DOHH2 (cell line): ENCODE data around the gene PDE4C.
A peak's percentile ranks its signal among the peaks of the same experiment; 100 is the strongest.

Source experiments
- H3F3A ChIP-seq: fragments of 200-600 bp; sonication (generic), shearing (Covaris generic); 2 replicates; pipeline ENCODE4 v1.6.0; 2016; ENCODE audit warnings: antibody characterized with exemption, mild to moderate bottlenecking; ENCODE audit not compliant: control insufficient read depth, insufficient read depth
- H3K27ac ChIP-seq: fragments of 200-600 bp; sonication (generic); 2 replicates; pipeline ENCODE4 v1.5.1; 2014; ENCODE audit warnings: low read depth, mild to moderate bottlenecking, low read length, moderate library complexity
- H3K27me3 ChIP-seq: fragments of 200-600 bp; sonication (generic); 2 replicates; pipeline ENCODE4 v1.6.1; 2014; ENCODE audit warnings: mild to moderate bottlenecking, low read length, mixed read lengths; ENCODE audit not compliant: control insufficient read depth
- H3K36me3 ChIP-seq: fragments of 200-600 bp; sonication (generic); 2 replicates; pipeline ENCODE4 v1.6.1; 2014; ENCODE audit warnings: mild to moderate bottlenecking, low read length, moderate library complexity, mixed read lengths; ENCODE audit not compliant: control insufficient read depth
- H3K4me1 ChIP-seq: fragments of 200-600 bp; sonication (generic); 2 replicates; pipeline ENCODE4 v1.6.1; 2014; ENCODE audit warnings: mild to moderate bottlenecking, low read length, mixed read lengths; ENCODE audit not compliant: control insufficient read depth
- H3K4me2 ChIP-seq: fragments of 200-600 bp; sonication (generic); 2 replicates; pipeline ENCODE4 v1.6.0; 2014; ENCODE audit warnings: mild to moderate bottlenecking, low read length, moderate library complexity
- H3K4me3 ChIP-seq: fragments of 200-600 bp; sonication (generic); 2 replicates; pipeline ENCODE4 v1.5.1; 2014; ENCODE audit warnings: mild to moderate bottlenecking, low read length, mixed read lengths
- H3K79me2 ChIP-seq: fragments of 200-600 bp; sonication (generic); 2 replicates; pipeline ENCODE4 v1.6.1; 2014; ENCODE audit warnings: mild to moderate bottlenecking, low read length, mixed read lengths; ENCODE audit not compliant: control insufficient read depth
- H3K9me2 ChIP-seq: fragments of 200-600 bp; sonication (generic); replicated peaks from 2 replicates; pipeline ENCODE4 v1.6.1; 2014; ENCODE audit warnings: mild to moderate bottlenecking, low read length, mixed read lengths; ENCODE audit not compliant: control insufficient read depth
- H3K9me3 ChIP-seq: fragments of 200-600 bp; sonication (generic); 2 replicates; pipeline ENCODE4 v1.6.1; 2014; ENCODE audit warnings: antibody characterized with exemption, low read length, mixed read lengths; ENCODE audit not compliant: control insufficient read depth, insufficient read depth
- H4K20me1 ChIP-seq: fragments of 200-600 bp; sonication (generic); 2 replicates; pipeline ENCODE4 v1.6.0; 2014; ENCODE audit warnings: low read depth, mild to moderate bottlenecking, antibody characterized with exemption, low read length, moderate library complexity; ENCODE audit not compliant: control insufficient read depth, insufficient read depth
- CTCF ChIP-seq: fragments of 200-600 bp; sonication (generic); IDR thresholded peaks from one replicate; pipeline ENCODE4 v1.5.1; 2014; ENCODE audit warnings: antibody characterized with exemption, mild to moderate bottlenecking, low read depth, low read length; ENCODE audit not compliant: poor library complexity, severe bottlenecking
- EZH2phosphoT487 ChIP-seq: fragments of 200-600 bp; sonication (generic); IDR thresholded peaks from 2 replicates; pipeline ENCODE4 v1.6.1; 2017; ENCODE audit warnings: borderline replicate concordance, mild to moderate bottlenecking, antibody characterized with exemption, low read length, moderate library complexity, mixed read lengths

PDE4C gene

GRCh38 chr19:18194554-18195238, 31.5 kb downstream of the PDE4C start:
- Histone ChIP-seq H3K4me1 (peaks cover 43% of the 10 kb centered on the region), H3K9me2 (no peaks in the 10 kb centered on the region), H3K4me3 (peak overlapping the region; percentile 94), H3K27ac (peak overlapping the region; percentile 53; the same call in 1 of the 2 replicates), H4K20me1 (no peaks in the 10 kb centered on the region; the same call in 1 of the 2 replicates), H3K9me3 (no peaks in the 10 kb centered on the region), H3K27me3 (no peaks in the 10 kb centered on the region), H3K79me2 (peaks cover 15% of the 10 kb centered on the region), H3K36me3 (peaks cover 37% of the 10 kb centered on the region), H3K4me2 (peak overlapping the region; percentile 91), H3F3A (peaks cover 30% of the 10 kb centered on the region)
- TF ChIP-seq CTCF, result no peak
- TF ChIP-seq EZH2phosphoT487, result no peak

GRCh38 chr19:18194181-18194530, 32.1 kb downstream of the PDE4C start:
- no peaks in the 10 kb centered on the region; the same call in 1 of the 2 replicates for H4K20me1 ChIP-seq
- H3K4me1 ChIP-seq, result peaks cover 44% of the 10 kb centered on the region
- H3K79me2 ChIP-seq, result peaks cover 15% of the 10 kb centered on the region
- H3K36me3 ChIP-seq, result peaks cover 33% of the 10 kb centered on the region
- peak overlapping the region; percentile 91 for H3K4me2 ChIP-seq
- peak overlapping the region; percentile 94 for H3K4me3 ChIP-seq
- peak overlapping the region; percentile 53; the same call in 1 of the 2 replicates for H3K27ac ChIP-seq
- TF ChIP-seq CTCF (no peak), EZH2phosphoT487 (no peak)
- peaks cover 30% of the 10 kb centered on the region for H3F3A ChIP-seq
- no peaks in the 10 kb centered on the region for H3K9me2 ChIP-seq
- no peaks in the 10 kb centered on the region for H3K27me3 ChIP-seq
- H3K9me3 ChIP-seq, result no peaks in the 10 kb centered on the region

- Histone ChIP-seq H3F3A (peaks cover 36% of the 10 kb centered on the region), H3K4me1 (peaks cover 49% of the 10 kb centered on the region), H3K4me3 (peak overlapping the region; percentile 94), H3K9me3 (no peaks in the 10 kb centered on the region), H3K27me3 (no peaks in the 10 kb centered on the region), H4K20me1 (no peaks in the 10 kb centered on the region; the same call in 1 of the 2 replicates), H3K4me2 (peak overlapping the region; percentile 91), H3K79me2 (peaks cover 15% of the 10 kb centered on the region), H3K9me2 (no peaks in the 10 kb centered on the region), H3K27ac (peak overlapping the region; percentile 53), H3K36me3 (peaks cover 28% of the 10 kb centered on the region)
- TF ChIP-seq EZH2phosphoT487, result no peak
- peak; percentile 35 for TF ChIP-seq CTCF
Measured at GRCh38 chr19:18193388-18194180, 32.7 kb downstream of the PDE4C start.
